ENCODE data around the gene CNN1. TPM values are rescaled to one million over a fixed set of nuclear protein-coding genes. Genes with fewer than 3 reads are reported as not detected.

The CNN1 gene
- total and polyA plus RNA-seq, 9 of the 15 experiments (the other 6 are each of a cell fraction or from before 2014, with no cell fraction given) = 0.23 to 10.6 (median 5.2) TPM

GRCh38 chr19:11505032-11505503 is 33.6 kb upstream of the CNN1 start (continued):
- TF ChIP-seq COPS2 (conservative IDR thresholded peaks at IDR 0.05) = no peak
- TF ChIP-seq SAP30 (IDR thresholded peaks at IDR 0.05; ENCODE audit: borderline replicate concordance, insufficient read depth, low read depth, low read length, poor library complexity, severe bottlenecking) = no peak
- no peak; the same call in 1 of the 2 replicates for TF ChIP-seq ARID1B (IDR thresholded peaks at IDR 0.05)
- no peak for TF ChIP-seq HEY1 (CRISPR knock-in tag; IDR thresholded peaks at IDR 0.05; ENCODE audit: borderline replicate concordance)
- TF ChIP-seq OTX1 (CRISPR knock-in tag; IDR thresholded peaks at IDR 0.05) = peak; percentile 57; the same call in 1 of the 2 replicates
- no peak for TF ChIP-seq HNRNPL (IDR thresholded peaks at IDR 0.05; ENCODE audit: low read depth, low read length)
- TF ChIP-seq RBM39 (optimal IDR thresholded peaks at IDR 0.05; ENCODE audit: low read depth, low read length) = no peak
- no peak for TF ChIP-seq ZNF699 (CRISPR knock-in tag; IDR thresholded peaks at IDR 0.05; ENCODE audit: insufficient replicate concordance)
- no peak for TF ChIP-seq RBM22 (IDR thresholded peaks at IDR 0.05; ENCODE audit: low read depth, low read length, poor library complexity, severe bottlenecking)
- TF ChIP-seq BHLHE40 (IDR thresholded peaks at IDR 0.05; ENCODE audit: low read length) = no peak; the same call in 1 of the 2 replicates
- peak; percentile 87 for TF ChIP-seq EGR1 (conservative IDR thresholded peaks at IDR 0.05)
- no peak for TF ChIP-seq ZNF609 (CRISPR knock-in tag; IDR thresholded peaks at IDR 0.05; ENCODE audit: borderline replicate concordance)
- TF ChIP-seq HINFP (tag; conservative IDR thresholded peaks at IDR 0.05; ENCODE audit: low read depth) = no peak
- TF ChIP-seq JUND (IDR thresholded peaks at IDR 0.05; ENCODE audit: borderline replicate concordance, low read depth, low read length) = 0 out of 2 replicates have a peak, but pooled peaks have one; percentile 25
- no peak for TF ChIP-seq JUND (tag; IDR thresholded peaks at IDR 0.05; ENCODE audit: borderline replicate concordance, low read depth, low read length)
- TF ChIP-seq SREBF1 (IDR thresholded peaks at IDR 0.05; ENCODE audit: borderline replicate concordance, low read depth, low read length) = no peak
- TF ChIP-seq TOE1 (IDR thresholded peaks at IDR 0.05; ENCODE audit: borderline replicate concordance) = peak; percentile 51; the same call in 1 of the 2 replicates
- TF ChIP-seq TOE1 (CRISPR knock-in tag; IDR thresholded peaks at IDR 0.05; ENCODE audit: borderline replicate concordance, low read depth) = no peak
- TF ChIP-seq NR3C1 (CRISPR knock-in tag; IDR thresholded peaks at IDR 0.05) = no peak
- no peak for TF ChIP-seq MNT (conservative IDR thresholded peaks at IDR 0.05)
- TF ChIP-seq ZNF3 (CRISPR knock-in tag; IDR thresholded peaks at IDR 0.05) = no peak
